GM18870 (cell line): ENCODE results near the gene CLN5.
"Not testable (repeated sequence)": the region's sequence is repeated elsewhere in the genome, so short reads cannot be mapped to it uniquely, and the experiment has no call there.

Experiments used
- ATAC-seq: cut with Tn5 transposase; IDR thresholded peaks from one replicate; pipeline ENCODE4 v1.9.1; 2021; ENCODE audit warnings: moderate library complexity; ENCODE audit not compliant: unreplicated experiment

Gene CLN5

GRCh38 chr13:76991796-76992547 lies at the start of gene CLN5:
CLN5 (plus strand) TSS chr13:76992081; CDS start chr13:76992099, 18 bp downstream.
- peak; percentile 92 for ATAC-seq

GRCh38 chr13:76942363-76942762 lies 49.5 kb upstream of the CLN5 start:
- no peak for ATAC-seq

- ATAC-seq = no peak
These were observed 48.2 kb upstream of the CLN5 start for GRCh38 chr13:76943646-76944045.

- ATAC-seq = no peak
These were observed 47.4 kb upstream of the CLN5 start for GRCh38 chr13:76944456-76944855.

GRCh38 chr13:76948149-76948548 lies 43.7 kb upstream of the CLN5 start, which contains the start of gene ACOD1:
ACOD1 (plus strand) TSS chr13:76948511; CDS start chr13:76948559, 48 bp downstream.
- no peak for ATAC-seq

GRCh38 chr13:76950101-76950500 lies 41.8 kb upstream of the CLN5 start:
- ATAC-seq = no peak

- ATAC-seq = no peak
These were observed 37.9 kb upstream of the CLN5 start for GRCh38 chr13:76953968-76954367.

GRCh38 chr13:76954538-76954937 lies 37.3 kb upstream of the CLN5 start:
- no peak for ATAC-seq

- no peak for ATAC-seq
These were observed 36.7 kb upstream of the CLN5 start for GRCh38 chr13:76955193-76955592.

- no peak for ATAC-seq
These were observed 36.2 kb upstream of the CLN5 start for GRCh38 chr13:76955661-76956060.

- no peak for ATAC-seq
These were observed 32.9 kb upstream of the CLN5 start for GRCh38 chr13:76958841-76959432.

- not testable (repeated sequence) for ATAC-seq
These were observed 32.1 kb upstream of the CLN5 start for GRCh38 chr13:76959734-76960133.

- ATAC-seq = no peak
These were observed 26.0 kb upstream of the CLN5 start for GRCh38 chr13:76965759-76966421.

GRCh38 chr13:76967031-76967430 lies 24.9 kb upstream of the CLN5 start:
- ATAC-seq = no peak

GRCh38 chr13:76968041-76968440 lies 23.8 kb upstream of the CLN5 start:
- ATAC-seq = no peak

- ATAC-seq = no peak
These were observed 22.2 kb upstream of the CLN5 start for GRCh38 chr13:76969488-76970365.

- peak; percentile 47 for ATAC-seq
These were observed 20.7 kb upstream of the CLN5 start for GRCh38 chr13:76971215-76971614.

GRCh38 chr13:76971851-76972829 lies 19.7 kb upstream of the CLN5 start:
- no peak for ATAC-seq

GRCh38 chr13:76973920-76974617 lies 17.8 kb upstream of the CLN5 start:
- no peak for ATAC-seq
